Activated CD8-positive, alpha-beta T cell treated with anti-CD3 and anti-CD28 coated beads, Interleukin-2, amount 10 ng/mL, durations not matched to agents 7 days and 5 days (primary cell): ENCODE data around the gene NELL1. TPM values are rescaled to one million over a fixed set of nuclear protein-coding genes. Genes with fewer than 3 reads are reported as not detected.

Experiments used
- ATAC-seq: fragments of 150-1000 bp; cut with Tn5 transposase; one replicate; pipeline ENCODE4 v1.10.0; 2021; ENCODE audit warnings: moderate library complexity
- CTCF ChIA-PET: fragments of 350-600 bp; sonication (Branson Sonifier 250); formaldehyde crosslinking; loops from one replicate; lab custom pipeline; 2021; ENCODE audit warnings: antibody characterized with exemption; lab: Charles Lee
- POLR2A ChIA-PET: fragments of 350-600 bp; sonication (Branson Sonifier 250); formaldehyde crosslinking; loops from one replicate; lab custom pipeline; 2021; ENCODE audit warnings: antibody characterized with exemption; lab: Charles Lee
- DNase-seq: peaks from one replicate; pipeline ENCODE4 v3.0.0-alpha.2; 2020
- H3K27ac Mint-ChIP-seq: one replicate; pipeline ENCODE4 v1.8.0; 2021; ENCODE audit warnings: mild to moderate bottlenecking, mixed read lengths
- H3K27me3 Mint-ChIP-seq: one replicate; pipeline ENCODE4 v1.8.0; 2021; ENCODE audit warnings: low read depth, mixed read lengths
- H3K36me3 Mint-ChIP-seq: one replicate; pipeline ENCODE4 v1.8.0; 2021; ENCODE audit warnings: low read depth, mixed read lengths
- H3K4me1 Mint-ChIP-seq: one replicate; pipeline ENCODE4 v1.8.0; 2021; ENCODE audit warnings: low read depth, mixed read lengths
- H3K4me3 Mint-ChIP-seq: one replicate; pipeline ENCODE4 v1.8.0; 2021; ENCODE audit warnings: mild to moderate bottlenecking, mixed read lengths
- H3K9me3 Mint-ChIP-seq: one replicate; pipeline ENCODE4 v1.8.0; 2022; ENCODE audit warnings: mixed read lengths; ENCODE audit not compliant: insufficient read depth
- total RNA-seq, 2 experiments: library from RNA; stranded (reverse); gene quantifications; one replicate each; pipeline ENCODE4 v1.2.3, GENCODE V29; 2021

NELL1 gene
- total RNA-seq, 2 experiments from 2014 or later, result not detected

DNA sequence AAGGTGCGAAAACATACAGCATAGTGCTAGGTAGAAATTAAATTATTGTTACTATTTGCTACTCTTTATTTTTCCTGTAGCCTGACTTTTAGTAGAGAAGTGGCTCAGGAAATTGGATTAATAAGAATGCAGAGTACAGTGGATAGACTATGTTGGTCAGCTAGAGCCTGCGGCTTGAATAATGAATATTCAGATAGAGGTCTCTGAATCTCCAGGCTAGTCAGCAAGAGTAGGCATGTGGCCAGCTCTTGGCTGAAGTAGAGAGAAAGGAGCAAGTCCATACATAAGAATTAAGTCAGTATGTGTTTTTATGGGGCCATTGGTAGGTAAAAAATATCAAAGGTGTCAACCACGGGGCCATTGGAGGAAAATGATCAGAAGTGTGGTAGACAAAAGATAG lies 413.5 kb downstream of the NELL1 start:
- Mint-ChIP-seq H3K27me3 (no peaks in the 10 kb centered on the region), H3K4me1 (no peaks in the 10 kb centered on the region), H3K9me3 (no peaks in the 10 kb centered on the region), H3K36me3 (no peaks in the 10 kb centered on the region), H3K27ac (no peak overlapping the region), H3K4me3 (no peak overlapping the region)
- ATAC-seq (no peak), DNase-seq (no peak)
- ChIA-PET CTCF (no interaction called here), POLR2A (no interaction called here)

- no peak for ATAC-seq
- Mint-ChIP-seq H3K4me3 (no peak overlapping the region), H3K4me1 (no peaks in the 10 kb centered on the region), H3K27ac (no peak overlapping the region), H3K36me3 (no peaks in the 10 kb centered on the region), H3K27me3 (no peaks in the 10 kb centered on the region), H3K9me3 (no peaks in the 10 kb centered on the region)
- DNase-seq, result no peak
- CTCF ChIA-PET, result no interaction called here
- POLR2A ChIA-PET, result no interaction called here
Measured at GRCh38 chr11:21088930-21089329, 419.5 kb downstream of the NELL1 start.

DNA sequence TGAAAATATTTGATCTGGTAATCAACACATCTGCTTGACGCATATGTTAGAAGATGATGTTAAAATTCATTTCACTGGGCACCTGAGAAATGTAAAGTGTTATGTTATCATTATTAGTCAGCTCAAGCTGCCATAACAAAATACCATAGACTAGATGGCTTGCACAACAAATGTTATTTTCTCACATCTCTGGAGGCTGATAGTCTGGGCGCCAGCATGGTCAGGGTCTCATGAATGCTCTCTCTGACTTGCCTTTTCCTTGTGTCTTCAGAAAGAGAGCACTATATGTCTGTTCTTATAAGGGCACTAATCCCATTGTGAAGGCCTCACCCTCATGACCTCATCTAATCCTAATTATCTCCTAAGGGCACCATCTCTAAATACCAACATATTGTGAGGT lies 435.3 kb downstream of the NELL1 start:
- H3K27me3 Mint-ChIP-seq, result no peaks in the 10 kb centered on the region
- DNase-seq (no peak), ATAC-seq (no peak)
- POLR2A ChIA-PET, result no interaction called here
- H3K27ac Mint-ChIP-seq, result no peak overlapping the region
- H3K4me1 Mint-ChIP-seq, result no peaks in the 10 kb centered on the region
- CTCF ChIA-PET, result no interaction called here
- H3K4me3 Mint-ChIP-seq, result no peak overlapping the region
- no peaks in the 10 kb centered on the region for H3K36me3 Mint-ChIP-seq
- peaks cover under 1% of the 10 kb centered on the region for H3K9me3 Mint-ChIP-seq

DNA sequence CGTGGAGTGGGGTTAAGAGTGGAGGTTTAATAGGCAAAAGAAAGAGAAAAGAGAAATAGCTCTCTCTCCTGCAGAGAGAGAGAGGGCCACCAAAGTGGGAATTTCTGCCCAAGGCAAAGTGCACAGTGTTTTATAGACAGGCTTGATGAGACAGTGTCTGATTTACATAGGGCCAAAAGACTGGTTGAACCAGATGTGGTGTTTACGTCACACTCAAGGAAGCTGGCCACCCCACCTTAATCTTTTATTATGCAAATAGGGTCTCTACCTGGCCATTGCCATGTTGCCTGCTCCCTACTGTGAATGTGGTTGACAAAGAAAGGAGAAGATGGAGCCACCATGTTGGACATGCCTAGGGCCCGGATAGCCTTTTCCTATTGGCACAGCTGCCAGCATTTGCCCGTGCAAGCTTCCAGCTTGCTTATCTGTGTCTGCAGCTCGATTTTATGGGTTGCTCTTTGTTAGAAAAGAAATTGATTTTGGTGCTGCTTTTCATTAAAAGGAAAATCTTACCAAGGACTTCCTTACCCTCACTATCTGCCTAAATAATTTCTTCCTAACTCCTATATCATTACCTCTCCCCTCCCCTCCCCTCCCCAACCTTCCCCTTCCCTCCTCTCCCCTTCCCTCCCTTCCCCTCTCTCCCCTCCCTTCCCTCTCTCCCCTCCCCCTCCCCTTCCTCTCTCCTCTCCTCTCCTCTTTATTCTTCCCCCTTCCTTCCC lies 436.0 kb downstream of the NELL1 start:
- ChIA-PET CTCF (no interaction called here), POLR2A (no interaction called here)
- DNase-seq (no peak), ATAC-seq (no peak)
- no peaks in the 10 kb centered on the region for H3K36me3 Mint-ChIP-seq
- H3K4me1 Mint-ChIP-seq, result no peaks in the 10 kb centered on the region
- peaks cover 5% of the 10 kb centered on the region for H3K9me3 Mint-ChIP-seq
- no peak overlapping the region for H3K27ac Mint-ChIP-seq
- H3K4me3 Mint-ChIP-seq, result no peak overlapping the region
- H3K27me3 Mint-ChIP-seq, result no peaks in the 10 kb centered on the region

GRCh38 chr11:21109341-21109740 lies 440.0 kb downstream of the NELL1 start:
- DNase-seq, result no peak
- ChIA-PET POLR2A (no interaction called here), CTCF (no interaction called here)
- no peaks in the 10 kb centered on the region for H3K36me3 Mint-ChIP-seq
- no peak for ATAC-seq
- no peak overlapping the region for H3K4me3 Mint-ChIP-seq
- peaks cover 5% of the 10 kb centered on the region for H3K9me3 Mint-ChIP-seq
- H3K27ac Mint-ChIP-seq, result no peak overlapping the region
- H3K27me3 Mint-ChIP-seq, result no peaks in the 10 kb centered on the region
- no peaks in the 10 kb centered on the region for H3K4me1 Mint-ChIP-seq

DNA sequence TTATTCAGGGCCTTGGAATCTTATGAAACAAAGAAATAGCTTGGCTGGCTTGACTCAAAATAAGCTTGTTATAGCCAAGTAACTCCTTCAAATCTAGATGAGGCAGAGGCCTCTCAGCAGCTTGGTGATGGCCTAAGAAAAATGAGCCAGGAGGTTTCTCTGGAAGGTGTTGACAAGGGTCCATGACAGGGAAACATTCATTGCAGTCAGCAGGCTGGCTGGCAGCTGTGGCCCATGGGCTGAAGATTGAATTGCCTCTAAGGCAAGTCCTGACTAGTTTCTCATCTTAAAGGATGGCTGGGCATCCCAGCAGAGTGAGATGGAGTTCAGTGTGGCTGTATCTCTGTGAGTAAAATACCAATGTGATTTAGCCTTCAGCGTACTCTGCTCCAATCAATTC lies 441.0 kb downstream of the NELL1 start:
- ATAC-seq (no peak), DNase-seq (no peak)
- H3K36me3 Mint-ChIP-seq, result no peaks in the 10 kb centered on the region
- CTCF ChIA-PET, result no interaction called here
- no peaks in the 10 kb centered on the region for H3K27me3 Mint-ChIP-seq
- POLR2A ChIA-PET, result no interaction called here
- H3K4me3 Mint-ChIP-seq, result no peak overlapping the region
- H3K27ac Mint-ChIP-seq, result no peak overlapping the region
- no peaks in the 10 kb centered on the region for H3K4me1 Mint-ChIP-seq
- peaks cover 5% of the 10 kb centered on the region for H3K9me3 Mint-ChIP-seq

- Mint-ChIP-seq H3K9me3 (peaks cover 5% of the 10 kb centered on the region), H3K27ac (no peak overlapping the region), H3K27me3 (no peaks in the 10 kb centered on the region), H3K36me3 (no peaks in the 10 kb centered on the region), H3K4me1 (no peaks in the 10 kb centered on the region), H3K4me3 (no peak overlapping the region)
- DNase-seq (no peak), ATAC-seq (no peak)
- ChIA-PET POLR2A (no interaction called here), CTCF (no interaction called here)
Measured at GRCh38 chr11:21113876-21114275, 444.5 kb downstream of the NELL1 start.

DNA sequence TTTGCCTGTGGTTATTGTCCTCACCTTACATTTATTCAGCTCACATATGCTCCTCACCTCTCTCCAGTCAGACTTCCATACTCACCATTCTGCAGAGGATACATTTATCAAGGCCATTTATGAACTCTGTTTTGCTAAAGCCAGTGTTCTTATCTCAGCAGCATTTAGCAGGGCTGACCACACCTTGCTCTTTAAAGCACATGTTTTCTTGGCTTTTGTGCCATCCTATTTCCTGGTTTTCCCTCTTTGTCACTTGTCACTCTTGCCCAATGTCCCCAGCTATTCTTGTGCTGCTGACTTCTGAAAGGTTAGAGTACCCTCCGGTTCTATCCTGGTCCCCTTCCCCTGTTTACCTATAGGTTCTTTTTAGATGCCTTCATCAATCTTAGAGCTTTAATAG lies 446.6 kb downstream of the NELL1 start:
- H3K4me3 Mint-ChIP-seq, result no peak overlapping the region
- H3K27ac Mint-ChIP-seq, result no peak overlapping the region
- ChIA-PET POLR2A (no interaction called here), CTCF (no interaction called here)
- no peaks in the 10 kb centered on the region for H3K9me3 Mint-ChIP-seq
- no peaks in the 10 kb centered on the region for H3K36me3 Mint-ChIP-seq
- no peak for ATAC-seq
- DNase-seq, result no peak
- H3K4me1 Mint-ChIP-seq, result no peaks in the 10 kb centered on the region
- H3K27me3 Mint-ChIP-seq, result no peaks in the 10 kb centered on the region

DNA sequence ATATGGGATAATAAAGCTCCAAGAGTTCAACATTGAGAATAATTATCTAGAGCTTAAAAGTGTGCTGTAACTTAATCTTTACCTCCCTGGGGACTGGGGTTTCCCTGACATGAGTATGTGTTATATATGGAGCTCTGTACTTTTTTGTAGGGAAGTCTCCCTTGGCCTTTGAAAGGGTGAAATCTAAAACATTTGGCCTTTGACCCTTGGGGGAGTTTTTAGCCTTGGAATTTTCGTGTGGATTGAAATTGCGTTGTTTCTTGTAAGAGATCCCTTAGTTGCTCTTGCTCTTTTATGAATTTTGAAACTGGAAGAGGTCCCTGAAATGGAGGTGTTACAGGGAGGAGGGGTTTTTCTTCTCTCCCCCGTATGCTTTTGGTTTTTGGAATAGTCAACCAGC lies 450.0 kb downstream of the NELL1 start:
- ATAC-seq (no peak), DNase-seq (no peak)
- Mint-ChIP-seq H3K9me3 (no peaks in the 10 kb centered on the region), H3K36me3 (no peaks in the 10 kb centered on the region), H3K27me3 (no peaks in the 10 kb centered on the region), H3K4me1 (no peaks in the 10 kb centered on the region), H3K27ac (no peak overlapping the region), H3K4me3 (no peak overlapping the region)
- CTCF ChIA-PET, result no interaction called here
- POLR2A ChIA-PET, result no interaction called here

DNA sequence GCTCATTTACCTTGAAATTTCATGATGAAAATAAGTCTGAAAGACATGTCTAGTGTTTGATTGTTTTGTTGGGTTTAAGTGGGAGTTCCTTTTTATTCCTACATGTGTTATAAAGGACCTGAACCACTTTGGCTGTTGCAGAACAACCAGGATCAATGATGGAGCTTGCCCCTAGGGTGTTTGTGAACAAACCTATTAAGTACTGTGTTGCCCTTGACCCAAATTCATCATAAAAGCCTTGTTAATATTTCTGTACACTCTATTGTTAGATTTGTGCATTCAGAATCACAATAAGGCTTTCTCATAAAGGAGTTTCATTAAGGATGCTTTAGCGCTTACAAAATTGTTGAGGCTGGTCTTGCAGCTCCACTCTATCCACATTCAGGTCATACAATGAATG lies 452.6 kb downstream of the NELL1 start:
- Mint-ChIP-seq H3K4me1 (no peaks in the 10 kb centered on the region), H3K36me3 (no peaks in the 10 kb centered on the region), H3K4me3 (no peak overlapping the region), H3K9me3 (peaks cover 3% of the 10 kb centered on the region), H3K27me3 (no peaks in the 10 kb centered on the region), H3K27ac (no peak overlapping the region)
- DNase-seq (no peak), ATAC-seq (no peak)
- CTCF ChIA-PET, result no interaction called here
- POLR2A ChIA-PET, result no interaction called here

DNA sequence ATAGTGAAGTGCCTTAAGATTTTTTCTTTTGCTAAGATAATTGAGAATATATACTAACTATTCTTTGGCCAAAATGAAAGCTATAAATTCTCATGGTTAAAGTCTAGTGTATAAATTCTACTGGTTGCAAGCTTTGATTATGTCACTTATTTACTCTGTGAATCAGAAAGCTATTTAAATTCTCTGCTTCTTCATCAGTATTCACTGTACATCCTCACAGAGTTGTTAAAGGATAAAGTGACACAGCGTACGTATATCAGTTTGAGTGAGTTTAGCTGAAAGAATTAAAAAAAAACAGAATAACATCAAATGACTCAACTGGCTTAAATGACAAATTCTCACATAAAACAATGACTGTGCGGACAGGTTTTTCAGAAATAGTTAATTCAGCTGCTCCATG lies 453.1 kb downstream of the NELL1 start:
- no peaks in the 10 kb centered on the region for H3K36me3 Mint-ChIP-seq
- ChIA-PET POLR2A (no interaction called here), CTCF (no interaction called here)
- ATAC-seq (no peak), DNase-seq (no peak)
- H3K27me3 Mint-ChIP-seq, result no peaks in the 10 kb centered on the region
- H3K4me3 Mint-ChIP-seq, result no peak overlapping the region
- peaks cover 3% of the 10 kb centered on the region for H3K9me3 Mint-ChIP-seq
- no peaks in the 10 kb centered on the region for H3K4me1 Mint-ChIP-seq
- H3K27ac Mint-ChIP-seq, result no peak overlapping the region

- CTCF ChIA-PET, result no interaction called here
- POLR2A ChIA-PET, result no interaction called here
- Mint-ChIP-seq H3K4me1 (no peaks in the 10 kb centered on the region), H3K36me3 (no peaks in the 10 kb centered on the region), H3K4me3 (no peak overlapping the region), H3K27ac (no peak overlapping the region), H3K9me3 (peaks cover 4% of the 10 kb centered on the region), H3K27me3 (no peaks in the 10 kb centered on the region)
- no peak for DNase-seq
- ATAC-seq, result no peak
Measured at GRCh38 chr11:21132146-21132720, 462.8 kb downstream of the NELL1 start.

DNA sequence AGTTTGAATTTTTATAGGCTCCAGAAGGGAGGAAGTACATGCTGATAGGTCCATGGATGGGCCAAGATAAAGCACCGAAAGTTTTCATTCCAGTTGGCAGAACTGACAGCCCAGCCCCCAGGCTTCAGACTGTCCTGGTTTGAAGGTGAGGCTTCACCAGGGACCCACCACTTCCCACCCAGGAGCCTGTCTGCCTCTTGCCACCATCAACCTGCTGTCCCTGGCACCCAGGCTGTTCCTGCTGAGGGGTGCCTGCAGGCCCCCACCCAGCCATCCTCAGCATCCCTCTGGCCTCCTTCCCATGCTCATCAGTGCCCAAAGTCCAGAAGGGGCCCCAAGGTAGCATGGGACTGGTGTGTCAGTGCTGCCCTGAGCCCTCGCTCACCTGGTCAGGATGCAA lies 463.9 kb downstream of the NELL1 start:
- Mint-ChIP-seq H3K36me3 (no peaks in the 10 kb centered on the region), H3K27me3 (no peaks in the 10 kb centered on the region), H3K9me3 (peaks cover 4% of the 10 kb centered on the region), H3K4me3 (no peak overlapping the region), H3K4me1 (no peaks in the 10 kb centered on the region), H3K27ac (no peak overlapping the region)
- no peak for ATAC-seq
- ChIA-PET CTCF (no interaction called here), POLR2A (no interaction called here)
- DNase-seq, result no peak
